Fibroblast of lung (primary cell): ENCODE measurements around the gene UNG. TPM values are rescaled to one million over a fixed set of nuclear protein-coding genes. Genes with fewer than 3 reads are reported as not detected.
A peak's percentile ranks its signal among the peaks of the same experiment; 100 is the strongest.

Source experiments
- DNase-seq, 2 donors: peaks; one replicate each; pipeline versions ENCODE4 v3.0.0 to v3.0.0-alpha.2; 2010; ENCODE audit warnings: low read depth in 2 of 2
- H2AFZ ChIP-seq: 2 replicates; pipeline ENCODE4 v1.5.1; 2012; ENCODE audit warnings: low read length, control low read depth, inconsistent platforms
- H3K27ac ChIP-seq: 2 replicates; pipeline ENCODE4 v1.5.1; 2011; ENCODE audit warnings: low read length, control low read depth; ENCODE audit not compliant: insufficient read depth
- H3K27me3 ChIP-seq: 2 replicates; pipeline ENCODE4 v1.5.1; 2011; ENCODE audit warnings: mild to moderate bottlenecking, low read length; ENCODE audit not compliant: control insufficient read depth, insufficient read depth
- H3K36me3 ChIP-seq: 2 replicates; pipeline ENCODE4 v1.5.1; 2011; ENCODE audit warnings: low read length; ENCODE audit not compliant: control insufficient read depth, insufficient read depth
- H3K4me1 ChIP-seq: 2 replicates; pipeline ENCODE4 v1.5.1; 2011; ENCODE audit warnings: low read length; ENCODE audit not compliant: control insufficient read depth, insufficient read depth; ENCODE audit errors: extremely low read depth
- H3K4me2 ChIP-seq: 2 replicates; pipeline ENCODE4 v1.5.1; 2011; ENCODE audit warnings: low read length, control low read depth; ENCODE audit not compliant: insufficient read depth; ENCODE audit errors: extremely low read depth
- H3K4me3 ChIP-seq, 4 experiments: fragments of 200-600 bp in 1 of 4; sonication (generic) in 1 of 4; replicated peaks in 1 of 4; 2 replicates each; pipeline ENCODE4 v1.5.1; 2011 to 2016; ENCODE audit warnings: low read length in 4 of 4, low read depth in 3 of 4, mild to moderate bottlenecking in 3 of 4, control low read depth in 2 of 4, inconsistent platforms in 1 of 4, mixed read lengths in 1 of 4; ENCODE audit not compliant: insufficient read depth in 1 of 4; ENCODE audit errors: control extremely low read depth in 1 of 4
- H3K79me2 ChIP-seq: 2 replicates; pipeline ENCODE4 v1.5.1; 2012; ENCODE audit warnings: mild to moderate bottlenecking, low read length, inconsistent platforms; ENCODE audit not compliant: control insufficient read depth, insufficient read depth
- H3K9ac ChIP-seq: 2 replicates; pipeline ENCODE4 v1.5.1; 2011; ENCODE audit warnings: mild to moderate bottlenecking, low read length, control low read depth; ENCODE audit not compliant: insufficient read depth
- H3K9me3 ChIP-seq: 2 replicates; pipeline ENCODE4 v1.5.1; 2012; ENCODE audit warnings: low read depth, low read length; ENCODE audit not compliant: control insufficient read depth, insufficient read depth
- H4K20me1 ChIP-seq: 2 replicates; pipeline ENCODE4 v1.5.1; 2011; ENCODE audit warnings: low read length; ENCODE audit not compliant: control insufficient read depth, insufficient read depth; ENCODE audit errors: extremely low read depth
- CTCF ChIP-seq, 2 donors: IDR thresholded peaks in 1 of 2; conservative IDR thresholded peaks in 1 of 2; 1 replicate in 1 of 2; 2 replicates in 1 of 2; pipeline ENCODE4 v1.5.1; 2011 to 2012; ENCODE audit warnings: low read length in 2 of 2, control low read depth in 1 of 2, inconsistent platforms in 1 of 2, low read depth in 1 of 2, mild to moderate bottlenecking in 1 of 2
- EZH2 ChIP-seq: IDR thresholded peaks from 2 replicates; pipeline ENCODE4 v1.5.1; 2012; ENCODE audit warnings: low read length, control low read depth, mild to moderate bottlenecking; ENCODE audit errors: missing control alignments
- polyA plus RNA-seq, 2 donors: library from polyadenylated mRNA; depleted of rRNA in 1 of 2; stranded (reverse) in 1 of 2; unstranded in 1 of 2; fragments of >200 nt; gene quantifications; 2 replicates each; pipeline ENCODE4 v1.2.1, GENCODE V29; 2011 to 2012; ENCODE audit warnings: missing spikeins in 1 of 2
- total RNA-seq: library from RNA; depleted of rRNA; stranded (reverse); fragments of >200 nt; gene quantifications from 2 replicates; pipeline ENCODE4 v1.2.1, GENCODE V29; 2014

The UNG gene
- total and polyA plus RNA-seq, 2 donors (not counting 1 experiment from before 2014, with no cell fraction given) = 16.0 to 23.5 TPM

- Histone ChIP-seq H3K4me2 (peak overlapping the region; percentile 97), H3K9me3 (no peaks in the 10 kb centered on the region), H3K9ac (peak overlapping the region; percentile 23), H3K4me3 (peak overlapping the region; percentile 70 to 87 (median 74)), H3K27ac (no peak overlapping the region), H3K79me2 (no peaks in the 10 kb centered on the region), H3K4me1 (peaks cover 3% of the 10 kb centered on the region), H4K20me1 (no peaks in the 10 kb centered on the region), H3K27me3 (no peaks in the 10 kb centered on the region), H3K36me3 (no peaks in the 10 kb centered on the region), H2AFZ (peak overlapping the region; percentile 94)
- peak; percentile 68 to 77 for DNase-seq
- TF ChIP-seq CTCF (conservative IDR thresholded peaks at IDR 0.05 in 1 of 2, IDR thresholded peaks at IDR 0.05 in 1 of 2; ENCODE audit: low read depth in 1 of 2, low read length in 2 of 2) = no peak
- no peak for TF ChIP-seq EZH2
Observed at GRCh38 chr12:109154451-109155438, 57.3 kb downstream of the UNG start.

GRCh38 chr12:109156036-109156435 is 58.6 kb downstream of the UNG start:
- no peak for DNase-seq
- no peaks in the 10 kb centered on the region for H3K79me2 ChIP-seq
- H3K4me3 ChIP-seq = no peak overlapping the region
- H3K36me3 ChIP-seq = no peaks in the 10 kb centered on the region
- TF ChIP-seq EZH2 (no peak), CTCF (conservative IDR thresholded peaks at IDR 0.05 in 1 of 2, IDR thresholded peaks at IDR 0.05 in 1 of 2; ENCODE audit: low read depth in 1 of 2, low read length in 2 of 2) (no peak)
- no peak overlapping the region for H3K9ac ChIP-seq
- H2AFZ ChIP-seq = no peak overlapping the region
- H3K27me3 ChIP-seq = no peaks in the 10 kb centered on the region
- H3K9me3 ChIP-seq = no peaks in the 10 kb centered on the region
- no peaks in the 10 kb centered on the region for H4K20me1 ChIP-seq
- peaks cover 3% of the 10 kb centered on the region for H3K4me1 ChIP-seq
- no peak overlapping the region for H3K27ac ChIP-seq
- no peak overlapping the region for H3K4me2 ChIP-seq

- Histone ChIP-seq H2AFZ (no peak overlapping the region), H3K4me2 (no peak overlapping the region), H3K9me3 (no peaks in the 10 kb centered on the region), H3K27me3 (no peaks in the 10 kb centered on the region), H3K36me3 (no peaks in the 10 kb centered on the region), H3K4me1 (peaks cover 3% of the 10 kb centered on the region), H3K4me3 (no peak overlapping the region), H3K9ac (no peak overlapping the region), H4K20me1 (no peaks in the 10 kb centered on the region), H3K79me2 (no peaks in the 10 kb centered on the region), H3K27ac (no peak overlapping the region)
- TF ChIP-seq CTCF (conservative IDR thresholded peaks at IDR 0.05 in 1 of 2, IDR thresholded peaks at IDR 0.05 in 1 of 2; ENCODE audit: low read depth in 1 of 2, low read length in 2 of 2) (no peak), EZH2 (no peak)
- no peak for DNase-seq
Observed at GRCh38 chr12:109156586-109156985, 59.2 kb downstream of the UNG start.
